Hematopoietic multipotent progenitor cell treated with erythropoietin and hydrocortisone succinate and interleukin-3 and kit ligand, for 8 days (in vitro differentiated cells): ENCODE measurements around the gene CGB7.
A peak's percentile ranks its signal among the peaks of the same experiment; 100 is the strongest.
"Not testable (repeated sequence)": the region's sequence is repeated elsewhere in the genome, so short reads cannot be mapped to it uniquely, and the experiment has no call there.

Experiments
- DNase-seq: peaks from one replicate; pipeline ENCODE4 v3.0.0-alpha.2; 2015

The CGB7 gene

GRCh38 chr19:49073514-49074378 is 16.2 kb upstream of the CGB7 start:
- DNase-seq, result peak; percentile 35

GRCh38 chr19:49071860-49072547 is 14.5 kb upstream of the CGB7 start:
- no peak for DNase-seq

- no peak for DNase-seq
Observed at GRCh38 chr19:49070416-49070815, 12.9 kb upstream of the CGB7 start.

- DNase-seq, result no peak
Observed at GRCh38 chr19:49069026-49069425, 11.5 kb upstream of the CGB7 start.

- no peak for DNase-seq
Observed at GRCh38 chr19:49067554-49067953, 10.0 kb upstream of the CGB7 start.

- no peak for DNase-seq
Observed at GRCh38 chr19:49065905-49066512, 8.5 kb upstream of the CGB7 start.

GRCh38 chr19:49064768-49065611 is 7.4 kb upstream of the CGB7 start, which contains the start of gene NTF4:
Gene NTF4, minus strand, starts transcription at chr19:49064818. Its CDS starts 2,821 bp downstream, at chr19:49061997.
- no peak for DNase-seq

GRCh38 chr19:49064029-49064629 is 6.6 kb upstream of the CGB7 start:
- DNase-seq, result no peak

GRCh38 chr19:49061445-49061844 is 3.9 kb upstream of the CGB7 start:
- no peak for DNase-seq

GRCh38 chr19:49061000-49061399 is 3.5 kb upstream of the CGB7 start:
- no peak for DNase-seq

- no peak for DNase-seq
Observed at GRCh38 chr19:49059053-49059452, 1.5 kb upstream of the CGB7 start.

GRCh38 chr19:49058562-49058961 is 1.0 kb upstream of the CGB7 start:
- no peak for DNase-seq

GRCh38 chr19:49056902-49057596 is 500 bp downstream of the CGB7 start:
- not testable (repeated sequence) for DNase-seq

- DNase-seq, result peak; percentile 25
Observed at GRCh38 chr19:49056101-49056901, 1.2 kb downstream of the CGB7 start.

GRCh38 chr19:49050376-49051033 is 7.0 kb downstream of the CGB7 start:
- not testable (repeated sequence) for DNase-seq

GRCh38 chr19:49049834-49050233 is 7.7 kb downstream of the CGB7 start:
- DNase-seq, result not testable (repeated sequence)

GRCh38 chr19:49049011-49049410 is 8.5 kb downstream of the CGB7 start, which contains the start of gene CGB8:
Gene CGB8, minus strand, starts transcription at chr19:49049111. Its CDS starts 372 bp downstream, at chr19:49048739.
- DNase-seq, result not testable (repeated sequence)

- DNase-seq, result not testable (repeated sequence)
Observed at GRCh38 chr19:49043548-49043947, 14.0 kb downstream of the CGB7 start, which contains the start of gene CGB5. Gene CGB5, plus strand, starts transcription at chr19:49043848. Its CDS starts 362 bp downstream, at chr19:49044210.

GRCh38 chr19:49042666-49043065 is 14.9 kb downstream of the CGB7 start:
- not testable (repeated sequence) for DNase-seq

- DNase-seq, result no peak
Observed at GRCh38 chr19:49042177-49042576, 15.4 kb downstream of the CGB7 start.
